HCT116 (cell line): ENCODE data around the gene HOXA1.

Experiments
- ATF3 ChIP-seq: IDR thresholded peaks from 2 replicates; pipeline ENCODE4 v1.6.1; 2012
- EZH2 ChIP-seq: fragments of 200-600 bp; sonication (generic); IDR thresholded peaks from 2 replicates; pipeline ENCODE4 v1.6.1; 2017; ENCODE audit warnings: antibody characterized with exemption, mixed run types
- JUND ChIP-seq: IDR thresholded peaks from 2 replicates; pipeline ENCODE4 v1.6.1; 2012
- POLR2AphosphoS5 ChIP-seq: IDR thresholded peaks from 2 replicates; pipeline ENCODE4 v1.6.1; 2011; ENCODE audit warnings: mild to moderate bottlenecking, low read depth, low read length, moderate library complexity
- SP1 ChIP-seq: IDR thresholded peaks from 2 replicates; pipeline ENCODE4 v1.6.1; 2012; ENCODE audit warnings: low read depth
- TF ChIP-seq, protein P1 (sequence below), 3 experiments: fragments of 200-600 bp in 1 of 3; sonication (generic) in 1 of 3; IDR thresholded peaks in 2 of 3; conservative IDR thresholded peaks in 1 of 3; 2 replicates each; pipeline ENCODE4 v1.5.1; 2012 to 2017; ENCODE audit warnings: low read depth in 2 of 3, low read length in 2 of 3, antibody characterized with exemption in 1 of 3, borderline replicate concordance in 1 of 3, control low read depth in 1 of 3, mild to moderate bottlenecking in 1 of 3, mixed read lengths in 1 of 3, mixed run types in 1 of 3, moderate library complexity in 1 of 3; ENCODE audit not compliant: insufficient read depth in 1 of 3
- TF ChIP-seq, protein P2 (sequence below): IDR thresholded peaks from 2 replicates; pipeline ENCODE4 v1.6.1; 2012

DNA sequence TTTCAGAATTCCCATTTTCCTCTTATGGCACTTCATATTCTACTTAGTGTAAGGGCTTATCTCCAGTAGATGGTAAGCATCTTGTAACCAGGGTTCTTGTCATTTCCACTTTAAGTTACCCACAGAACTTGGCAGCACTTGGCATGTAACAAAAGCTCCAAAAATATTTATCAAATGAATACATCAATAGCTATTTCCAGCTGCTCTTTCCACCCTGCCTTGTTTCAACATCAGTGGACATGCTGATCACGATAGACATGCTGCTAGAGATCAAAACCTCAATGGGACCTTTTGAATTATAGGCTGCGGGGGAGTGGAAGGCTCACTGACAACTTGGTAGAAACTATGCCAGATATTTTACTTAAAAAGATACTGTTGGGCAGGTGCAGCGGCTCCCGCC lies 32.9 kb downstream of the HOXA1 start:
- TF ChIP-seq POLR2AphosphoS5, result no peak
- TF ChIP-seq, protein P1, sequence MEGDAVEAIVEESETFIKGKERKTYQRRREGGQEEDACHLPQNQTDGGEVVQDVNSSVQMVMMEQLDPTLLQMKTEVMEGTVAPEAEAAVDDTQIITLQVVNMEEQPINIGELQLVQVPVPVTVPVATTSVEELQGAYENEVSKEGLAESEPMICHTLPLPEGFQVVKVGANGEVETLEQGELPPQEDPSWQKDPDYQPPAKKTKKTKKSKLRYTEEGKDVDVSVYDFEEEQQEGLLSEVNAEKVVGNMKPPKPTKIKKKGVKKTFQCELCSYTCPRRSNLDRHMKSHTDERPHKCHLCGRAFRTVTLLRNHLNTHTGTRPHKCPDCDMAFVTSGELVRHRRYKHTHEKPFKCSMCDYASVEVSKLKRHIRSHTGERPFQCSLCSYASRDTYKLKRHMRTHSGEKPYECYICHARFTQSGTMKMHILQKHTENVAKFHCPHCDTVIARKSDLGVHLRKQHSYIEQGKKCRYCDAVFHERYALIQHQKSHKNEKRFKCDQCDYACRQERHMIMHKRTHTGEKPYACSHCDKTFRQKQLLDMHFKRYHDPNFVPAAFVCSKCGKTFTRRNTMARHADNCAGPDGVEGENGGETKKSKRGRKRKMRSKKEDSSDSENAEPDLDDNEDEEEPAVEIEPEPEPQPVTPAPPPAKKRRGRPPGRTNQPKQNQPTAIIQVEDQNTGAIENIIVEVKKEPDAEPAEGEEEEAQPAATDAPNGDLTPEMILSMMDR (IDR thresholded peaks at IDR 0.05 in 2 of 3, conservative IDR thresholded peaks at IDR 0.05 in 1 of 3; ENCODE audit: borderline replicate concordance in 1 of 3, insufficient read depth in 1 of 3, low read depth in 2 of 3, low read length in 2 of 3), result no peak
- no peak for TF ChIP-seq EZH2
- no peak for TF ChIP-seq JUND
- no peak for TF ChIP-seq SP1
- TF ChIP-seq, protein P2, sequence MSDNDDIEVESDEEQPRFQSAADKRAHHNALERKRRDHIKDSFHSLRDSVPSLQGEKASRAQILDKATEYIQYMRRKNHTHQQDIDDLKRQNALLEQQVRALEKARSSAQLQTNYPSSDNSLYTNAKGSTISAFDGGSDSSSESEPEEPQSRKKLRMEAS, result no peak
- TF ChIP-seq ATF3, result no peak
